B cell (primary cell): ENCODE results near the gene C2orf42.

ENCODE experiments used
- CTCF ChIP-seq: fragments of 200-600 bp; IDR thresholded peaks from one replicate; pipeline ENCODE4 v1.8.0; 2022; ENCODE audit warnings: antibody characterized with exemption, mild to moderate bottlenecking
- EZH2 ChIP-seq: IDR thresholded peaks from 2 replicates; pipeline ENCODE4 v1.6.1; 2012; ENCODE audit warnings: borderline replicate concordance, low read depth, mild to moderate bottlenecking, moderate library complexity, low read length; ENCODE audit not compliant: insufficient read depth, poor library complexity, severe bottlenecking

GRCh38 chr2:70116936-70117552 lies 73.8 kb downstream of the C2orf42 start:
- TF ChIP-seq CTCF = no peak
- no peak for TF ChIP-seq EZH2
